ENCODE measurements around the gene ART4. TPM values are rescaled to one million over a fixed set of nuclear protein-coding genes. Genes with fewer than 3 reads are reported as not detected.
A peak's percentile ranks its signal among the peaks of the same experiment; 100 is the strongest.

Gene ART4
- total RNA-seq, 2 donors from 2014 or later, result 12.1 to 25.9 TPM

- TF ChIP-seq CTCF (IDR thresholded peaks at IDR 0.05), result no peak
- H3K27ac ChIP-seq, result peak overlapping the region; percentile 38 to 59
- H3K27me3 ChIP-seq, result no peaks in the 10 kb centered on the region
- H3K36me3 ChIP-seq, result no peaks in the 10 kb centered on the region
- peaks cover 0 to 45% of the 10 kb centered on the region in 2 donors for H3K4me1 ChIP-seq
- no peak for DNase-seq (ENCODE audit: low spot score)
- H3K4me3 ChIP-seq, result no peak overlapping the region
- peaks cover 0 to 4% of the 10 kb centered on the region in 2 donors for H3K9me3 ChIP-seq
Observed at GRCh38 chr12:14836336-14837210, 6.8 kb downstream of the ART4 start.

GRCh38 chr12:14834509-14834908 lies 8.8 kb downstream of the ART4 start:
- Histone ChIP-seq H3K9me3 (peaks cover 0 to 4% of the 10 kb centered on the region in 2 donors), H3K4me1 (peaks cover 0 to 32% of the 10 kb centered on the region in 2 donors), H3K27ac (peak overlapping the region; percentile 17 to 59), H3K4me3 (no peak overlapping the region), H3K27me3 (no peaks in the 10 kb centered on the region), H3K36me3 (no peaks in the 10 kb centered on the region)
- TF ChIP-seq CTCF (IDR thresholded peaks at IDR 0.05), result no peak
- no peak for DNase-seq (ENCODE audit: low spot score)

GRCh38 chr12:14833952-14834351 lies 9.4 kb downstream of the ART4 start:
- no peaks in the 10 kb centered on the region for H3K9me3 ChIP-seq
- H3K27ac ChIP-seq, result peak overlapping the region; percentile 1 to 59
- no peak overlapping the region for H3K4me3 ChIP-seq
- TF ChIP-seq CTCF (IDR thresholded peaks at IDR 0.05), result no peak
- no peaks in the 10 kb centered on the region for H3K27me3 ChIP-seq
- no peaks in the 10 kb centered on the region for H3K36me3 ChIP-seq
- H3K4me1 ChIP-seq, result peaks cover 0 to 32% of the 10 kb centered on the region in 2 donors
- no peak for DNase-seq (ENCODE audit: low spot score)

GRCh38 chr12:14833336-14833735 lies 10.0 kb downstream of the ART4 start:
- Histone ChIP-seq H3K27ac (no peak overlapping the region), H3K9me3 (no peaks in the 10 kb centered on the region), H3K36me3 (no peaks in the 10 kb centered on the region), H3K27me3 (no peaks in the 10 kb centered on the region), H3K4me3 (no peak overlapping the region), H3K4me1 (peaks cover 0 to 32% of the 10 kb centered on the region in 2 donors)
- no peak for DNase-seq (ENCODE audit: low spot score)
- no peak for TF ChIP-seq CTCF (IDR thresholded peaks at IDR 0.05)

GRCh38 chr12:14828892-14829291 lies 14.4 kb downstream of the ART4 start:
- H3K36me3 ChIP-seq, result no peaks in the 10 kb centered on the region
- no peak for TF ChIP-seq CTCF (IDR thresholded peaks at IDR 0.05)
- H3K4me1 ChIP-seq, result peaks cover 0 to 10% of the 10 kb centered on the region in 2 donors
- H3K27ac ChIP-seq, result no peak overlapping the region
- H3K27me3 ChIP-seq, result no peaks in the 10 kb centered on the region
- H3K9me3 ChIP-seq, result no peaks in the 10 kb centered on the region
- no peak for DNase-seq (ENCODE audit: low spot score)
- H3K4me3 ChIP-seq, result no peak overlapping the region

All from right atrium auricular region (tissue), 2 donors.